Activated CD4-positive, alpha-beta T cell treated with anti-CD3 and anti-CD28 coated beads, Interleukin-2, amount 10 ng/mL, durations not matched to agents 7 days and 5 days (primary cell): Measurements from ENCODE around the gene PANK1. TPM values are rescaled to one million over a fixed set of nuclear protein-coding genes. Genes with fewer than 3 reads are reported as not detected.
A peak's percentile ranks its signal among the peaks of the same experiment; 100 is the strongest.

Experiments
- CTCF ChIA-PET: fragments of 350-600 bp; sonication (Branson Sonifier 250); formaldehyde crosslinking; loops from one replicate; lab custom pipeline; 2021; ENCODE audit warnings: antibody characterized with exemption; lab: Charles Lee
- POLR2A ChIA-PET: fragments of 350-600 bp; sonication (Branson Sonifier 250); formaldehyde crosslinking; loops from one replicate; lab custom pipeline; 2021; ENCODE audit warnings: antibody characterized with exemption; lab: Charles Lee
- DNase-seq: peaks from one replicate; pipeline ENCODE4 v3.0.0-alpha.2; 2020
- H3K27ac Mint-ChIP-seq: one replicate; pipeline ENCODE4 v1.8.0; 2021; ENCODE audit warnings: mild to moderate bottlenecking, moderate library complexity, mixed read lengths
- H3K27me3 Mint-ChIP-seq: one replicate; pipeline ENCODE4 v1.8.0; 2021; ENCODE audit warnings: mixed read lengths
- H3K36me3 Mint-ChIP-seq: one replicate; pipeline ENCODE4 v1.8.0; 2021; ENCODE audit warnings: low read depth, mixed read lengths
- H3K4me1 Mint-ChIP-seq: one replicate; pipeline ENCODE4 v1.8.0; 2021; ENCODE audit warnings: mixed read lengths
- H3K4me3 Mint-ChIP-seq: one replicate; pipeline ENCODE4 v1.8.0; 2021; ENCODE audit warnings: mild to moderate bottlenecking, moderate library complexity, mixed read lengths
- H3K9me3 Mint-ChIP-seq: one replicate; pipeline ENCODE4 v1.8.0; 2021; ENCODE audit warnings: mixed read lengths
- total RNA-seq, 2 experiments: library from RNA; stranded (reverse); gene quantifications; one replicate each; pipeline ENCODE4 v1.2.3, GENCODE V29; 2021

The PANK1 gene
- total RNA-seq, 2 experiments from 2014 or later: 6.4 to 7.1 TPM

- Mint-ChIP-seq H3K4me3 (no peak overlapping the region), H3K36me3 (no peaks in the 10 kb centered on the region), H3K4me1 (peaks cover 8% of the 10 kb centered on the region), H3K27ac (no peak overlapping the region), H3K27me3 (peaks cover 27% of the 10 kb centered on the region), H3K9me3 (no peaks in the 10 kb centered on the region)
- CTCF ChIA-PET: interaction anchor here (1.2 to 1.4 kb wide), 2 partner anchors 10 to 12 kb away, joined by 3 to 5 read pairs; no protein-coding TSS in a partner anchor
- POLR2A ChIA-PET: no interaction called here
- no peak for DNase-seq
These were observed 3.0 kb upstream of the PANK1 start for GRCh38 chr10:89648074-89648473.

- H3K36me3 Mint-ChIP-seq: no peaks in the 10 kb centered on the region
- H3K27ac Mint-ChIP-seq: no peak overlapping the region
- peaks cover 11% of the 10 kb centered on the region for H3K4me1 Mint-ChIP-seq
- no peaks in the 10 kb centered on the region for H3K9me3 Mint-ChIP-seq
- peaks cover 27% of the 10 kb centered on the region for H3K27me3 Mint-ChIP-seq
- H3K4me3 Mint-ChIP-seq: no peak overlapping the region
- DNase-seq: no peak
- POLR2A ChIA-PET: interaction anchor here (0.6 kb wide), 1 partner anchor 563 kb away, joined by 4 read pairs; no protein-coding TSS in a partner anchor
- CTCF ChIA-PET: interaction anchor here (0.5 to 1.4 kb wide), 5 partner anchors 11 to 442 kb away, joined by 3 to 5 read pairs (median 3); no protein-coding TSS in a partner anchor
These were observed 2.0 kb upstream of the PANK1 start for GRCh38 chr10:89646889-89647657.

GRCh38 chr10:89645742-89646172, 715 bp upstream of the PANK1 start:
- DNase-seq: no peak
- Mint-ChIP-seq H3K9me3 (no peaks in the 10 kb centered on the region), H3K27ac (peak overlapping the region; percentile 71), H3K4me3 (no peak overlapping the region), H3K36me3 (no peaks in the 10 kb centered on the region), H3K4me1 (peaks cover 15% of the 10 kb centered on the region), H3K27me3 (peaks cover 27% of the 10 kb centered on the region)
- ChIA-PET CTCF (interaction anchor here (1.1 kb wide), 1 partner anchor 21 kb away, joined by 4 read pairs; no protein-coding TSS in a partner anchor), POLR2A (no interaction called here)

- Mint-ChIP-seq H3K27me3 (peaks cover 22% of the 10 kb centered on the region), H3K36me3 (no peaks in the 10 kb centered on the region), H3K27ac (no peak overlapping the region), H3K4me3 (no peak overlapping the region), H3K9me3 (no peaks in the 10 kb centered on the region), H3K4me1 (peaks cover 15% of the 10 kb centered on the region)
- DNase-seq: no peak
- POLR2A ChIA-PET: no interaction called here
- CTCF ChIA-PET: interaction anchor here (1.0 kb wide), 1 partner anchor 14 kb away, joined by 3 read pairs; no protein-coding TSS in a partner anchor
These were observed 413 bp downstream of the PANK1 start for GRCh38 chr10:89644691-89644966.

- H3K27ac Mint-ChIP-seq: no peak overlapping the region
- H3K4me3 Mint-ChIP-seq: no peak overlapping the region
- peak; percentile 85 for DNase-seq
These were observed 991 bp downstream of the PANK1 start for GRCh38 chr10:89643812-89644690.

GRCh38 chr10:89643431-89643811, 1.6 kb downstream of the PANK1 start:
- POLR2A ChIA-PET: interaction anchor here (0.6 to 1.5 kb wide), 5 partner anchors 58 to 396 kb away, joined by 3 to 10 read pairs (median 3); partner anchors contain the start of gene KIF20B
- DNase-seq: no peak
- Mint-ChIP-seq H3K4me1 (peaks cover 15% of the 10 kb centered on the region), H3K9me3 (no peaks in the 10 kb centered on the region), H3K27ac (no peak overlapping the region), H3K4me3 (no peak overlapping the region), H3K27me3 (peaks cover 14% of the 10 kb centered on the region), H3K36me3 (no peaks in the 10 kb centered on the region)
- CTCF ChIA-PET: interaction anchor here (0.9 to 1.2 kb wide), 2 partner anchors 17 to 50 kb away, joined by 3 to 6 read pairs; no protein-coding TSS in a partner anchor

More at GRCh38 chr10:89643812-89644690, 991 bp downstream of the PANK1 start:
- POLR2A ChIA-PET: interaction anchor here (0.6 to 1.5 kb wide), 5 partner anchors 57 to 397 kb away, joined by 3 to 10 read pairs (median 3); partner anchors contain the start of gene KIF20B
- H3K4me1 Mint-ChIP-seq: peaks cover 15% of the 10 kb centered on the region
- H3K36me3 Mint-ChIP-seq: no peaks in the 10 kb centered on the region
- H3K27me3 Mint-ChIP-seq: peaks cover 16% of the 10 kb centered on the region
- CTCF ChIA-PET: interaction anchor here (0.9 to 1.2 kb wide), 3 partner anchors 15 to 50 kb away, joined by 3 to 6 read pairs (median 3); no protein-coding TSS in a partner anchor
- H3K9me3 Mint-ChIP-seq: no peaks in the 10 kb centered on the region

GRCh38 chr10:89642193-89642592, 2.8 kb downstream of the PANK1 start:
- CTCF ChIA-PET: no interaction called here
- POLR2A ChIA-PET: no interaction called here
- H3K27me3 Mint-ChIP-seq: peaks cover 7% of the 10 kb centered on the region
- no peak for DNase-seq
- H3K9me3 Mint-ChIP-seq: no peaks in the 10 kb centered on the region
- no peaks in the 10 kb centered on the region for H3K36me3 Mint-ChIP-seq
- H3K4me3 Mint-ChIP-seq: no peak overlapping the region
- H3K27ac Mint-ChIP-seq: no peak overlapping the region
- H3K4me1 Mint-ChIP-seq: peaks cover 15% of the 10 kb centered on the region

- no peak for DNase-seq
- ChIA-PET CTCF (no interaction called here), POLR2A (no interaction called here)
- H3K36me3 Mint-ChIP-seq: no peaks in the 10 kb centered on the region
- H3K9me3 Mint-ChIP-seq: no peaks in the 10 kb centered on the region
- no peak overlapping the region for H3K27ac Mint-ChIP-seq
- no peaks in the 10 kb centered on the region for H3K27me3 Mint-ChIP-seq
- H3K4me1 Mint-ChIP-seq: peaks cover 9% of the 10 kb centered on the region
- H3K4me3 Mint-ChIP-seq: no peak overlapping the region
These were observed 4.8 kb downstream of the PANK1 start for GRCh38 chr10:89640241-89640640.

- no peak overlapping the region for H3K27ac Mint-ChIP-seq
- ChIA-PET CTCF (interaction anchor here (0.5 kb wide), 1 partner anchor 1734 kb away, joined by 4 read pairs; no protein-coding TSS in a partner anchor), POLR2A (no interaction called here)
- H3K36me3 Mint-ChIP-seq: no peaks in the 10 kb centered on the region
- H3K4me3 Mint-ChIP-seq: no peak overlapping the region
- H3K4me1 Mint-ChIP-seq: peaks cover 7% of the 10 kb centered on the region
- H3K9me3 Mint-ChIP-seq: no peaks in the 10 kb centered on the region
- DNase-seq: no peak
- no peaks in the 10 kb centered on the region for H3K27me3 Mint-ChIP-seq
These were observed 5.7 kb downstream of the PANK1 start for GRCh38 chr10:89639326-89639725.

- POLR2A ChIA-PET: no interaction called here
- CTCF ChIA-PET: no interaction called here
- no peak for DNase-seq
- Mint-ChIP-seq H3K4me1 (peaks cover 4% of the 10 kb centered on the region), H3K9me3 (no peaks in the 10 kb centered on the region), H3K36me3 (peaks cover 2% of the 10 kb centered on the region), H3K4me3 (no peak overlapping the region), H3K27me3 (no peaks in the 10 kb centered on the region), H3K27ac (no peak overlapping the region)
These were observed 7.9 kb downstream of the PANK1 start for GRCh38 chr10:89637113-89637512.

- no peaks in the 10 kb centered on the region for H3K9me3 Mint-ChIP-seq
These were observed 10.4 kb downstream of the PANK1 start for GRCh38 chr10:89634637-89635036.

GRCh38 chr10:89633484-89633883, 11.6 kb downstream of the PANK1 start:
- H3K9me3 Mint-ChIP-seq: no peaks in the 10 kb centered on the region

More at GRCh38 chr10:89634637-89635036, 10.4 kb downstream of the PANK1 start:
- no peak for DNase-seq
- ChIA-PET CTCF (interaction anchor here (0.8 kb wide), 1 partner anchor 15 kb away, joined by 3 read pairs; no protein-coding TSS in a partner anchor), POLR2A (no interaction called here)
- no peaks in the 10 kb centered on the region for H3K27me3 Mint-ChIP-seq
- peaks cover 2% of the 10 kb centered on the region for H3K36me3 Mint-ChIP-seq
- no peaks in the 10 kb centered on the region for H3K4me1 Mint-ChIP-seq
- H3K4me3 Mint-ChIP-seq: no peak overlapping the region
- H3K27ac Mint-ChIP-seq: no peak overlapping the region

More at GRCh38 chr10:89633484-89633883, 11.6 kb downstream of the PANK1 start:
- H3K27ac Mint-ChIP-seq: no peak overlapping the region
- DNase-seq: no peak
- no peak overlapping the region for H3K4me3 Mint-ChIP-seq
- ChIA-PET CTCF (interaction anchor here (0.8 to 1.0 kb wide), 2 partner anchors 14 to 40 kb away, joined by 3 read pairs; no protein-coding TSS in a partner anchor), POLR2A (no interaction called here)
- no peaks in the 10 kb centered on the region for H3K27me3 Mint-ChIP-seq
- H3K4me1 Mint-ChIP-seq: no peaks in the 10 kb centered on the region
- H3K36me3 Mint-ChIP-seq: peaks cover 2% of the 10 kb centered on the region
